Mesodermal cell (in vitro differentiated cells): ENCODE results near the gene DDHD1. TPM values are rescaled to one million over a fixed set of nuclear protein-coding genes. Genes with fewer than 3 reads are reported as not detected.
"Not testable (repeated sequence)": the region's sequence is repeated elsewhere in the genome, so short reads cannot be mapped to it uniquely, and the experiment has no call there.

Source experiments
- H3K27ac ChIP-seq: 2 replicates; pipeline ENCODE4 v1.7.0; 2013; ENCODE audit warnings: mild to moderate bottlenecking, low read depth, low read length, moderate library complexity; ENCODE audit not compliant: severe bottlenecking
- H3K36me3 ChIP-seq: 2 replicates; pipeline ENCODE4 v1.7.1; 2013; ENCODE audit warnings: mild to moderate bottlenecking, low read length, moderate library complexity; ENCODE audit not compliant: control insufficient read depth, insufficient read depth
- H3K4me1 ChIP-seq: one replicate; pipeline ENCODE4 v1.7.1; 2013; ENCODE audit warnings: mild to moderate bottlenecking, low read length; ENCODE audit not compliant: insufficient read depth, control insufficient read depth, poor library complexity, severe bottlenecking
- H3K4me3 ChIP-seq: 2 replicates; pipeline ENCODE4 v1.7.0; 2013; ENCODE audit warnings: low read length, control low read depth, mild to moderate bottlenecking; ENCODE audit not compliant: insufficient read depth, poor library complexity, severe bottlenecking; ENCODE audit errors: extremely low read depth
- H3K9me3 ChIP-seq: 2 replicates; pipeline ENCODE4 v1.7.1; 2013; ENCODE audit warnings: mild to moderate bottlenecking, low read length, moderate library complexity; ENCODE audit not compliant: control insufficient read depth
- WGBS, 2 experiments: methylation state at CpG; one replicate each; pipeline ENCODE4 v1.1.5; 2013; ENCODE audit warnings: missing lambda C conversion rate in 2 of 2; ENCODE audit not compliant: insufficient coverage in 2 of 2; 5-methylcytosine and 5-hydroxymethylcytosine counted together
- polyA plus RNA-seq, 2 experiments: library from polyadenylated mRNA; stranded (reverse); fragments of 50-300 nt; gene quantifications; one replicate each; pipeline ENCODE4 v1.2.3, GENCODE V29; 2013

DDHD1 gene
- 9.1 TPM for polyA plus RNA-seq (2013, experiment 1 of 2)
- polyA plus RNA-seq (2013, experiment 2 of 2), result 9.5 TPM

DNA sequence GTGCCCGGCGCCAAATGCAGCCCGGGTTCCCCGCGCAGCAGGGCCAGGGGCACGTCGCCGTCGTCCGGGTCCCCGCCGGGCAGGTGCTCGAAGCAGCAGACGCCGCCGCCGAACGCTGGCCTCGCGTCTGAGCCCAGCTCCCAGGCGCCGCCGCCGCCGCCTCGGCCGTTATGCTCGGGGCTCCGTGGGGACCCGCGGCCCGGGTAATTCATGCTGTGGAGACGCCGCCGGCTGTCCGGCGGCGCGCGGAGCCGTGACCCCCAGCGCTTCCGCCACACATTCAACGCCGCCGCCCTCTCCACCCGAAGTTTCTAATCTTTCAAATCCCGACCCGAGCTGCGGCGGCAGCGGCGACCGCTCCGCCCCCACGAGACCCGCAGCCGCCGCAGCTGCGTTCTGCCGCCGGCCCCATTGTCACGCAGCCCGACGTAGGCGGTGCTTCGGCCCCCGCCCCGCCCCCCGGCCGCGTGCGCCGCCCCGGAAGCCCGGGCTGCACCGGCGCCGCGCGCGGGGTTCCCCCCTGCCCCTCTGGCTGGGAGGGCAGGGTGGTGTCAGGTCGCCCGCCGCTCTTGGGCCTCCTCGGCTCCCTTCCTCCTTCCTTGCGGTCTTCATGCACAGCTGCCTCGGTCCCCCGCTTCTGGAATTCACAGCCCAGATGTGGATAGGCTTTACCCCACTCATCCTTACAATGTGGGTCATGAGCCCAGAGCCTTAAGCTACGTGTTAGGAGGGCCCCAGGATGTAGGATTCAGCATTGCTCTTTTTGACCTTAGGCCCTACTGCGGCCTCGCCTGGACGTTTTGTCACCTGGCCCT is at the start of gene DDHD1:
DDHD1 (minus strand) TSS at position 437 of the 815 bp plus-strand sequence; CDS start at position 212, 225 bp downstream.
- peak within 1 kb of the TSS; percentile 56 for H3K27ac ChIP-seq
- WGBS, 2 experiments, result 3% methylated on average over 82 to 87 of the region's 93 CpGs

DNA sequence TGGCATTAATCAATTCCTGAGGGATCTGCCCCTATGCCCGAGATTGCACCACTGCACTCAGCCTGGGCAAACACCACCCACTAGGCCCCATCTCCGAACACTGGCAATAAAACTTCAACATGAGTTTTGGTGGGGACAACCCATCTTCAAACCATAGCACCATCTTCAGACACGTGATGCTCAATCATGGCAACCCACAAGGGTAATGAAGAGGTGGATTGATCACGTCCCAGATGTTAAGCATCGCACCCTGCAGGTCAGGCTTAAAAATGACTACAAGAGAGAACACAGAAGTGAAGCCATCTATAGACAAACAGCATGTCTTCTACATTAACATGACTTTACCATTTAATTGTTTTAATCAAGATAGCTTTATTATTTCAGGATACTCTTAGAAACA is 42.8 kb upstream of the DDHD1 start:
- no peaks in the 10 kb centered on the region for H3K36me3 ChIP-seq
- no peaks in the 10 kb centered on the region for H3K9me3 ChIP-seq
- no peak overlapping the region for H3K27ac ChIP-seq
- no peak overlapping the region for H3K4me3 ChIP-seq
- 93 to 100% methylated on average over 1 to 3 of the region's 5 CpGs for WGBS, 2 experiments
- peaks cover 12% of the 10 kb centered on the region for H3K4me1 ChIP-seq

More for the DNA sequence above, at the start of gene DDHD1:
- no peaks in the 10 kb centered on the region for H3K36me3 ChIP-seq
- no peaks in the 10 kb centered on the region for H3K9me3 ChIP-seq
- H3K4me3 ChIP-seq, result peak within 1 kb of the TSS; percentile 86
- H3K4me1 ChIP-seq, result no peaks in the 10 kb centered on the region

- H3K4me3 ChIP-seq, result no peak overlapping the region
- H3K4me1 ChIP-seq, result peaks cover 12% of the 10 kb centered on the region
- no peaks in the 10 kb centered on the region for H3K9me3 ChIP-seq
- H3K36me3 ChIP-seq, result no peaks in the 10 kb centered on the region
- peak overlapping the region; percentile 45 for H3K27ac ChIP-seq
- 77 to 80% methylated on average over 7 of the region's 7 CpGs for WGBS, 2 experiments
Measured at GRCh38 chr14:53193193-53193592, 40.1 kb upstream of the DDHD1 start.

DNA sequence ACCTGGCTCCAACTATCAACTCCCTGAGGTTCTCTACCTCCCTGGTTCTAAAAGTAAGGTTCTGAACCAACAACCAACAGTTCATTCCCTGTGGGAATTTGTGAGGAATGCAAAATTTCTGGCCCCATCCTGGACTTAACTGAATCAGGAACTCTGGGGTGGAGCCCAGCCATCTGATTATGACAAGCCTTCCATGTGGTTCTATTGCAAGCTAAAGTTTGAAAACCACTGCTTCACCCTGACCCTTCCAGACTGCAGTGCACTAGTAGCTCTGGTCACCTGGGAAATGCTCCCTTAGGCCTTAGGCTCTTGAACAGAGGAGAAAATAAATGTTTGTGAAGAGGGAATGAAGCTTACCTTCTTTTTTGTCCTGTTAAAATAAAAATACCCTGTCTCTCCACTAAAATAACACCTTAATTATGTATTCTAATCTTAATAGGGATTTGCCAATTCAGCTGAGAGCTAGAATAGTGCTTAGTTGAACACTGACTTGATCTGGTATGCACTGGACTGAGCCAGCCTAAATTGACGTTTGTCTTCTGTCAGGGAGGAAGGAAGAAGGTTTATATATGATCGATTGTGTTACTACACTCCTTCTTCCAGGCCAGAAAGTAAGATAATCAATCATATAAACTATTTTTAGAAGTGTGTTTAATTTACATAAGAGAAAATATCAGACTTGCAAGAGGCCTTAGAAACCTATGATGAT is 39.1 kb upstream of the DDHD1 start:
- Histone ChIP-seq H3K36me3 (no peaks in the 10 kb centered on the region), H3K27ac (peak overlapping the region; percentile 45), H3K4me3 (no peak overlapping the region), H3K4me1 (peaks cover 12% of the 10 kb centered on the region), H3K9me3 (no peaks in the 10 kb centered on the region)
- no CpG with 5 or more reads among the region's 2 CpGs for WGBS, 2 experiments

GRCh38 chr14:53190938-53191337 is 37.8 kb upstream of the DDHD1 start:
- WGBS, 2 experiments, result no CpG with 5 or more reads among the region's 2 CpGs
- no peak overlapping the region for H3K4me3 ChIP-seq

DNA sequence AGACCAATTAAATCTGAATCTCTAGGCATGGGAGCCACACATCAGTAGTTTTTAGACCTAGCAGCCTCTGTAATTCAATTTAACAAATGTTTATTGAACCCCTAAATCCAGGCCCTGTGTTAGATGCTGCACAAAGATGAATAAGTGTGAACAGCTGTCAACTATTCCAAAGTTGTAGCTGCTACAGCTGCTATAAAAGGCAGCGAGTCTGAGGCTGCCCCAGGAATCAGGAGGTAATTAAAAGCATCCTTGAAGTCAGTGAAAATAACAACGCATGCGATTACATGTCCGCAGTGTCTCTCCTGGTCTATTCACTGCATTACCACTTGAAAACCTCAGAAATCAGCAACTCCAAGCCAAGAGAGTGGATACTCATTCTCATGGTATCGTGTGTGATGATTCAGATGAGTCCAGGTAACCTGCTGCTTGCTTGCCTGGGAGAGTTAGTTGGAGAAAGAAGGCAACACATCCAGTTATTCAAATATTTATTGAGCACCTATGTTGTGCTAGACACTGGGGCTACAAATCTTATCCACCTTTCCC is 34.9 kb upstream of the DDHD1 start:
- H3K36me3 ChIP-seq, result no peaks in the 10 kb centered on the region
- no peak overlapping the region for H3K27ac ChIP-seq
- H3K4me3 ChIP-seq, result no peak overlapping the region
- H3K4me1 ChIP-seq, result peaks cover 12% of the 10 kb centered on the region
- no peaks in the 10 kb centered on the region for H3K9me3 ChIP-seq
- 83 to 90% methylated on average over 1 to 4 of the region's 5 CpGs for WGBS, 2 experiments

More at GRCh38 chr14:53190938-53191337, 37.8 kb upstream of the DDHD1 start:
- Histone ChIP-seq H3K27ac (no peak overlapping the region), H3K9me3 (no peaks in the 10 kb centered on the region), H3K36me3 (no peaks in the 10 kb centered on the region), H3K4me1 (peaks cover 12% of the 10 kb centered on the region)

- Histone ChIP-seq H3K4me3 (no peak overlapping the region), H3K4me1 (no peaks in the 10 kb centered on the region), H3K9me3 (no peaks in the 10 kb centered on the region), H3K36me3 (no peaks in the 10 kb centered on the region), H3K27ac (no peak overlapping the region)
- WGBS, 2 experiments, result no CpG with 5 or more reads among the region's 1 CpG
Measured at GRCh38 chr14:53186532-53186931, 33.4 kb upstream of the DDHD1 start.

DNA sequence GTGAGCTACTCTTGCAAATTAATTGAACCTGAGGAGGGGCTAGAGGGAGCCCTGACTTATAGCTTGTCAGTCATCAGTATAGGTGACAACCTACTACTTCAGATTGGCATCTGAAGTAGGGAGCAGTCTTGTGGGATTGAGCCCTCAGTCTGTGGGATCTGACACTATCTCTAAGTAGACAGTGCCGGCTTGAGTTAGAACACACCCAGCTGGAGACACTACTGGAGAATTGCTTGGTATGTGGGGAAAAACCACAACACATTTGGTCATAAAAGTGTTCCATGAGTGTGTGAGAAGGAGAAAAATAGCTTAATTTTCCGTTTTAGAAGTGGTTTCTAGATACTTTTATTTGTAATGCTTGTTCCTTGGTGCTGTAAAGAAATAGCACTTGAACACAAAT is 30.5 kb upstream of the DDHD1 start:
- H3K9me3 ChIP-seq, result no peaks in the 10 kb centered on the region
- H3K27ac ChIP-seq, result no peak overlapping the region
- 73 to 78% methylated on average over 1 to 2 of the region's 2 CpGs for WGBS, 2 experiments
- no peaks in the 10 kb centered on the region for H3K4me1 ChIP-seq
- no peak overlapping the region for H3K4me3 ChIP-seq
- no peaks in the 10 kb centered on the region for H3K36me3 ChIP-seq

GRCh38 chr14:53183056-53183455 is 29.9 kb upstream of the DDHD1 start:
- Histone ChIP-seq H3K4me1 (no peaks in the 10 kb centered on the region), H3K9me3 (no peaks in the 10 kb centered on the region), H3K36me3 (no peaks in the 10 kb centered on the region), H3K27ac (no peak overlapping the region), H3K4me3 (no peak overlapping the region)
- WGBS, 2 experiments, result no CpG with 5 or more reads among the region's 2 CpGs

DNA sequence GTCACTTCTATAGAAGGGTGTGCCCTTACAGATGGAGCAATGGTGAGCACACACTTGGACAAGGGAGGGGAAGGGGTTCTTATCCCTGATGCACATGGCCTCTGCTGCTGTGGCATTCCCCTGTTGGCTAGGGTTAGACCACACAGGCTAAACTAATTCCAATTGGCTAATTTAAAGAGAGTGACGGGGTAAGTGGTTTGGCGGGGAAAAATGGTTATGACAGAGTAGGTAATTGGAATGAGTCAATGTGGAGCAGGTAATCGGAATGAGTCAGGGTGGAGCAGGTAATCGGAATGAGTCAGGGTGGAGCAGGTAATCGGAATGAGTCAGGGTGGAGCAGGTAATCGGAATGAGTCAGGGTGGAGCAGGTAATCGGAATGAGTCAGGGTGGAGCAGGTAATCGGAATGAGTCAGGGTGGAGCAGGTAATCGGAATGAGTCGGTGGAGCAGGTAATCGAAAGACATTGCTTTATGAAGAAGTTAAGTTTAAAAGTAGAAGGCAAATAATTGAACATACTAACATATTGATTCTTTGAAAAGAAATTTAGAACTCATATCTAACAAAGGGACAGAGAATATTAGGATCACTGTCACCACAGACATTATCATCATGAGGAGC is 28.4 kb upstream of the DDHD1 start:
- not testable (repeated sequence) for H3K4me3 ChIP-seq, H3K36me3 ChIP-seq, H3K4me1 ChIP-seq, H3K9me3 ChIP-seq, H3K27ac ChIP-seq
- 100% methylated on average over 2 of the region's 11 CpGs for WGBS, 2 experiments
